ENCODE measurements around the gene PRR35.

DNA sequence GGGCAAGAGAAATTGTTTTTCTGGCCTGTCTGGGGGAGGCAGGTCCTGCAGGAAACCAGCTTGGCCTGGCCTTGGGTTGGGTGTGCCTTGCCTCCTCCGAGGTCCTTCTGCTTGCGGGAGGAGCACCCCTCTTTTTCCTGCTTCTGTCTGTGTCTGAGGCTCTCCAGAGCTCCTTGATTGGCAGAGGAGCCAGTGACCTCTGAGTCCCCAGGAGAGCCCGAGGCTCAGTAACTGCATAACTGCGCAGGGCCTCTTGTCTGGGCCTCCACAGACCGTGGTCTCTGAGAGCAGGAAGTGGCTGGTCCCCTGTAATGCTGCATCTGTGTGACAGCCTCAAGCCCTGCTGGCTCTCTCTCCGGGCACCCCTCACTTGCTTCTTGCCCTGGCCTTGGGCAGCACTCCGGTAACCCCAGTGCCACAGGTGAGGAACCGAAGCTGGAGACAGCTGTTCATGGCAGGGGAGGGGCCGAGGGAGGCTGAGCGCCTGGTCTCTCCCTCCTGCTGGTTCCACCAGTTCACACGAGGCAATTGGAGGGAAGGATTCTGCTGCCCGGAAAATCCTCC, 31.1 kb upstream of the PRR35 start:
- TF ChIP-seq, protein P1, sequence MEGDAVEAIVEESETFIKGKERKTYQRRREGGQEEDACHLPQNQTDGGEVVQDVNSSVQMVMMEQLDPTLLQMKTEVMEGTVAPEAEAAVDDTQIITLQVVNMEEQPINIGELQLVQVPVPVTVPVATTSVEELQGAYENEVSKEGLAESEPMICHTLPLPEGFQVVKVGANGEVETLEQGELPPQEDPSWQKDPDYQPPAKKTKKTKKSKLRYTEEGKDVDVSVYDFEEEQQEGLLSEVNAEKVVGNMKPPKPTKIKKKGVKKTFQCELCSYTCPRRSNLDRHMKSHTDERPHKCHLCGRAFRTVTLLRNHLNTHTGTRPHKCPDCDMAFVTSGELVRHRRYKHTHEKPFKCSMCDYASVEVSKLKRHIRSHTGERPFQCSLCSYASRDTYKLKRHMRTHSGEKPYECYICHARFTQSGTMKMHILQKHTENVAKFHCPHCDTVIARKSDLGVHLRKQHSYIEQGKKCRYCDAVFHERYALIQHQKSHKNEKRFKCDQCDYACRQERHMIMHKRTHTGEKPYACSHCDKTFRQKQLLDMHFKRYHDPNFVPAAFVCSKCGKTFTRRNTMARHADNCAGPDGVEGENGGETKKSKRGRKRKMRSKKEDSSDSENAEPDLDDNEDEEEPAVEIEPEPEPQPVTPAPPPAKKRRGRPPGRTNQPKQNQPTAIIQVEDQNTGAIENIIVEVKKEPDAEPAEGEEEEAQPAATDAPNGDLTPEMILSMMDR (IDR thresholded peaks at IDR 0.05): no peak
- no peak for TF ChIP-seq POLR2A (IDR thresholded peaks at IDR 0.05)

Measured in thyroid gland (tissue), 4 donors.